Loucy (cell line): Measurements from ENCODE around the gene ILF2.

Experiments used
- H2AFZ ChIP-seq: fragments of 200-600 bp; sonication (generic); 2 replicates; pipeline ENCODE4 v1.6.0; 2016; ENCODE audit warnings: antibody characterized with exemption, mild to moderate bottlenecking, low read length, moderate library complexity
- H3F3A ChIP-seq: fragments of 200-600 bp; 2 replicates; pipeline ENCODE4 v1.6.0; 2016; ENCODE audit warnings: antibody characterized with exemption, low read depth, mild to moderate bottlenecking
- H3K27me3 ChIP-seq: fragments of 200-600 bp; sonication (generic); 2 replicates; pipeline ENCODE4 v1.6.1; 2014; ENCODE audit warnings: low read length, mild to moderate bottlenecking; ENCODE audit not compliant: insufficient read depth, poor library complexity, severe bottlenecking
- H3K36me3 ChIP-seq: fragments of 200-600 bp; sonication (generic); 2 replicates; pipeline ENCODE4 v1.6.1; 2016; ENCODE audit warnings: low read length; ENCODE audit not compliant: insufficient read depth
- H3K4me1 ChIP-seq: fragments of 200-600 bp; sonication (generic); 2 replicates; pipeline ENCODE4 v1.5.1; 2014; ENCODE audit warnings: low read length, mild to moderate bottlenecking; ENCODE audit not compliant: insufficient read depth, poor library complexity, severe bottlenecking
- H3K4me2 ChIP-seq: fragments of 200-600 bp; sonication (generic); 2 replicates; pipeline ENCODE4 v1.6.0; 2014; ENCODE audit warnings: antibody characterized with exemption, low read length, low read depth, mild to moderate bottlenecking; ENCODE audit not compliant: poor library complexity, severe bottlenecking
- H3K4me3 ChIP-seq: fragments of 200-600 bp; sonication (generic); 2 replicates; pipeline ENCODE4 v1.5.1; 2014; ENCODE audit warnings: low read length, mild to moderate bottlenecking, mixed read lengths; ENCODE audit not compliant: poor library complexity, severe bottlenecking
- H3K79me2 ChIP-seq: fragments of 200-600 bp; sonication (generic); 2 replicates; pipeline ENCODE4 v1.6.1; 2014; ENCODE audit warnings: low read length; ENCODE audit not compliant: insufficient read depth
- H3K9ac ChIP-seq: fragments of 200-600 bp; sonication (generic); 2 replicates; pipeline ENCODE4 v1.6.0; 2014; ENCODE audit warnings: mild to moderate bottlenecking, low read depth, low read length, moderate library complexity; ENCODE audit not compliant: poor library complexity, severe bottlenecking
- H3K9me2 ChIP-seq: fragments of 200-600 bp; sonication (generic); replicated peaks from 2 replicates; pipeline ENCODE4 v1.6.1; 2016; ENCODE audit warnings: low read depth, low read length, mixed read lengths
- H3K9me3 ChIP-seq: fragments of 200-600 bp; sonication (generic); 2 replicates; pipeline ENCODE4 v1.6.1; 2014; ENCODE audit warnings: mild to moderate bottlenecking, antibody characterized with exemption, low read length, low read depth; ENCODE audit not compliant: insufficient read depth
- H4K20me1 ChIP-seq: fragments of 200-600 bp; sonication (generic); 2 replicates; pipeline ENCODE4 v1.6.0; 2014; ENCODE audit warnings: antibody characterized with exemption, low read length, mild to moderate bottlenecking; ENCODE audit not compliant: insufficient read depth, poor library complexity, severe bottlenecking
- CTCF ChIP-seq: fragments of 200-600 bp; sonication (generic); conservative IDR thresholded peaks from 2 replicates; pipeline ENCODE4 v1.5.1; 2014; ENCODE audit warnings: mild to moderate bottlenecking, antibody characterized with exemption, low read length
- EZH2phosphoT487 ChIP-seq: fragments of 200-600 bp; IDR thresholded peaks from 2 replicates; pipeline ENCODE4 v1.6.1; 2018; ENCODE audit warnings: antibody characterized with exemption, mild to moderate bottlenecking, moderate library complexity, borderline replicate concordance

The ILF2 gene

DNA sequence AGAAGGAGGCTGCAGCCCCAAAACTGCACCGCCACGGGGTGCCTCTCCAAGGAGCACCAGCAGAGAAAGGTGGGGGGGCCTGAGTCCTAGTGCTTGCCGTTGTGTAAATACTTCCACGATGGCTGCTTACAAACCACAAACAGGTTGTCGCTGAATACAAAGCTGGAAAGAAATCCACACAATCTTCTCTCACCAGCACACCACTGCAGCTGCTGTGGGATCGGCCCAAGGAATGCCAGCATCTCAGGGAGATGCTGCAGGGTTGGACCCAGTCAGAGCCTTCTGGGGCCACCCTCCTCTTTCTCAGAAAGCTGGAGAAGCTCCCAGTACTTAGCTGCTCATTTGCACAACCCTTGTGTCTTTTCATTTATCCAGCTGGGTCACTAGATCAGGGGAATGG lies 51.6 kb downstream of the ILF2 start:
- Histone ChIP-seq H3K9ac (no peak overlapping the region), H3K36me3 (no peaks in the 10 kb centered on the region), H3K27me3 (no peaks in the 10 kb centered on the region), H2AFZ (no peak overlapping the region), H3F3A (no peaks in the 10 kb centered on the region), H3K4me1 (peaks cover 4% of the 10 kb centered on the region), H3K79me2 (no peaks in the 10 kb centered on the region), H3K9me2 (no peaks in the 10 kb centered on the region), H4K20me1 (no peaks in the 10 kb centered on the region), H3K4me3 (no peak overlapping the region), H3K4me2 (no peak overlapping the region), H3K9me3 (no peaks in the 10 kb centered on the region)
- TF ChIP-seq EZH2phosphoT487: no peak
- TF ChIP-seq CTCF: no peak

GRCh38 chr1:153617663-153618062 lies 53.1 kb downstream of the ILF2 start:
- Histone ChIP-seq H3K4me2 (no peak overlapping the region), H4K20me1 (no peaks in the 10 kb centered on the region), H3K9ac (peak overlapping the region; percentile 27), H3K27me3 (no peaks in the 10 kb centered on the region), H2AFZ (peak overlapping the region; percentile 86), H3K79me2 (no peaks in the 10 kb centered on the region), H3F3A (no peaks in the 10 kb centered on the region), H3K9me2 (no peaks in the 10 kb centered on the region), H3K4me1 (peaks cover 4% of the 10 kb centered on the region), H3K36me3 (no peaks in the 10 kb centered on the region), H3K9me3 (no peaks in the 10 kb centered on the region), H3K4me3 (no peak overlapping the region)
- TF ChIP-seq CTCF (peak; percentile 87), EZH2phosphoT487 (no peak)

DNA sequence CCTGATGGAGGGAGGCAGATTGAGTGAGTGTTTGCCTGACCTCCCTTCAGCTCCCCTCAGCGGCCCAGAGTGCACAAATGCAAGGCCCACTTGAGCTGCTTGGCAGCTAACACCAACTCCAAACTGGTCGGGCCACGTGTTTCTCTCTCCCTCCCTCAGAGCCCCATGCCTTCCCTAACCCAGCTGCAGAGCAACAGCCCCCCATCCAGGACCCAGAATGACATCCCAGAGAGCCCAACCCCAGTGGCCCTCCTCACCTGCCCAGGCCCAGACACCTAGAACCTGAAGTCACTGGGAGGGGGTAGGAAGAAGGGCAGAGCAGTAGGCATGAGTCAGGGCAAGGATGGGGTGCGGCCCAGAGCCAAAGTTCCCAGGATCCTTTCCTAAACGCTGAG lies 53.9 kb downstream of the ILF2 start:
- no peak overlapping the region for H3K4me2 ChIP-seq
- no peak overlapping the region for H3K9ac ChIP-seq
- TF ChIP-seq CTCF: no peak
- no peak for TF ChIP-seq EZH2phosphoT487
- no peaks in the 10 kb centered on the region for H3K27me3 ChIP-seq
- no peaks in the 10 kb centered on the region for H3K9me3 ChIP-seq
- H3K9me2 ChIP-seq: no peaks in the 10 kb centered on the region
- no peaks in the 10 kb centered on the region for H3F3A ChIP-seq
- no peaks in the 10 kb centered on the region for H3K79me2 ChIP-seq
- no peaks in the 10 kb centered on the region for H3K36me3 ChIP-seq
- no peaks in the 10 kb centered on the region for H4K20me1 ChIP-seq
- peaks cover 4% of the 10 kb centered on the region for H3K4me1 ChIP-seq
- H3K4me3 ChIP-seq: no peak overlapping the region
- no peak overlapping the region for H2AFZ ChIP-seq
